ENCODE results near the gene CCK. TPM values are rescaled to one million over a fixed set of nuclear protein-coding genes. Genes with fewer than 3 reads are reported as not detected.

Gene CCK
- total and polyA plus RNA-seq, 12 donors: not detected

- H3K27ac ChIP-seq: no peak overlapping the region
- no peaks in the 10 kb centered on the region for H3K9me3 ChIP-seq
- intact Hi-C loops (cut with DNase I): loop anchor here in 1 of 10 donors (10.0 kb wide), 1 partner anchor 154 kb away; no protein-coding TSS in a partner anchor
- peaks cover 0 to 2% (median 0%) of the 10 kb centered on the region in 9 donors for H3K4me1 ChIP-seq
- no peak for DNase-seq
- no peak overlapping the region for H3K4me3 ChIP-seq
- H3K36me3 ChIP-seq: no peaks in the 10 kb centered on the region
- 38 to 44% methylated on average over 1 of the region's 1 CpG for WGBS, 2 donors
- TF ChIP-seq, protein P1, sequence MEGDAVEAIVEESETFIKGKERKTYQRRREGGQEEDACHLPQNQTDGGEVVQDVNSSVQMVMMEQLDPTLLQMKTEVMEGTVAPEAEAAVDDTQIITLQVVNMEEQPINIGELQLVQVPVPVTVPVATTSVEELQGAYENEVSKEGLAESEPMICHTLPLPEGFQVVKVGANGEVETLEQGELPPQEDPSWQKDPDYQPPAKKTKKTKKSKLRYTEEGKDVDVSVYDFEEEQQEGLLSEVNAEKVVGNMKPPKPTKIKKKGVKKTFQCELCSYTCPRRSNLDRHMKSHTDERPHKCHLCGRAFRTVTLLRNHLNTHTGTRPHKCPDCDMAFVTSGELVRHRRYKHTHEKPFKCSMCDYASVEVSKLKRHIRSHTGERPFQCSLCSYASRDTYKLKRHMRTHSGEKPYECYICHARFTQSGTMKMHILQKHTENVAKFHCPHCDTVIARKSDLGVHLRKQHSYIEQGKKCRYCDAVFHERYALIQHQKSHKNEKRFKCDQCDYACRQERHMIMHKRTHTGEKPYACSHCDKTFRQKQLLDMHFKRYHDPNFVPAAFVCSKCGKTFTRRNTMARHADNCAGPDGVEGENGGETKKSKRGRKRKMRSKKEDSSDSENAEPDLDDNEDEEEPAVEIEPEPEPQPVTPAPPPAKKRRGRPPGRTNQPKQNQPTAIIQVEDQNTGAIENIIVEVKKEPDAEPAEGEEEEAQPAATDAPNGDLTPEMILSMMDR (IDR thresholded peaks at IDR 0.05): no peak
- H3K27me3 ChIP-seq: peaks cover 2 to 57% (median 51%) of the 10 kb centered on the region in 7 donors
- ATAC-seq: no peak
Observed at GRCh38 chr3:42270561-42270960, 4.6 kb upstream of the CCK start.

DNA sequence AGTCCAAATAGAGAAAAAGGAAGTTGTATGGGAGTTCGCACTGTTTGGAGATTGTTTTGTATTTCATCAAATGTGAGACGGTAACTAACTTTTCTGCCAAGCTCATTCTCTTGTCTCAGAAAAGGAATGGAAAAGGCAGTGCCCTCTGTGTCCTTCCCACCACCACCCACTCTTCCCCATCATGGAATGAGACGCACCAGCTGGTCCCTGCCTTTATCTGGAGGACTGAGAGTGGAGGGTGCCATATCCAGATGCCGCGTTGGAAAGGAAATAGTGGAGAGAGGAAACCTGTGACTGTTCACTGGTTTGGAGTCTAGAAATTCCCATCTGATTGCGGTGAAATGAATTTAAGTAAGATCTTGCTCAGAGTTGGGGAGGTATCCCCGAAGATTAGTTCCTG, 3.7 kb upstream of the CCK start:
- H3K27ac ChIP-seq: no peak overlapping the region
- no peak overlapping the region for H3K4me3 ChIP-seq
- TF ChIP-seq, protein P1 (IDR thresholded peaks at IDR 0.05): no peak
- no peak for ATAC-seq
- no peaks in the 10 kb centered on the region for H3K36me3 ChIP-seq
- WGBS, 2 donors: 67 to 69% methylated on average over 7 of the region's 7 CpGs
- H3K9me3 ChIP-seq: no peaks in the 10 kb centered on the region
- peaks cover 0 to 11% (median 2%) of the 10 kb centered on the region in 9 donors for H3K4me1 ChIP-seq
- DNase-seq: no peak
- intact Hi-C loops (cut with DNase I): loop anchor here in 1 of 10 donors (10.0 kb wide), 1 partner anchor 155 kb away; no protein-coding TSS in a partner anchor
- H3K27me3 ChIP-seq: peaks cover 11 to 66% (median 61%) of the 10 kb centered on the region in 7 donors

DNA sequence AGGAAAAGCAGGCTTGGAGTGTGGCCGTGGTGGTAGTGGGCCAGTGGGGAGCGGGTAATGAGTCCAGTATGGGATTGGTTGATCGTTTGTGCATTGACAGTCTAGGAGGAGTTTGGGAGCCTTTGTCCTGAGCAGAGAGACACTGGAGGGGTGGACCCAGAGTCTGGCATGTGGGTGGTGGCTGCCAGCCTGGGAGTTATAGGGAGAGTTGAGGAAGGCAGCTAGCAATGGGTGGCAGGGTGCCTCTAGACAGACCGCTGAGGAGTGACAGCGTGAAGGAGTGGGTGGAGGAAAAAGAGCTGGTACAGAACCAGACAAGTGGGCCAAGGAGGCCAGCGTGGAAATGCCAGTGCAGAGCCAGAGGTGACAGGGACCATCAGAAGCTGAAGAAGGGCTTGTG, 1.9 kb upstream of the CCK start:
- no peaks in the 10 kb centered on the region for H3K36me3 ChIP-seq
- H3K4me1 ChIP-seq: peaks cover 0 to 29% (median 17%) of the 10 kb centered on the region in 9 donors
- H3K9me3 ChIP-seq: no peaks in the 10 kb centered on the region
- no peak overlapping the region for H3K4me3 ChIP-seq
- no peak overlapping the region for H3K27ac ChIP-seq
- WGBS, 2 donors: 86 to 94% methylated on average over 6 of the region's 6 CpGs
- ATAC-seq: peak in 1 of 8 donors; percentile 30
- TF ChIP-seq, protein P1 (IDR thresholded peaks at IDR 0.05): no peak
- intact Hi-C loops (cut with DNase I): no loop called here
- H3K27me3 ChIP-seq: peaks cover 17 to 83% (median 78%) of the 10 kb centered on the region in 7 donors
- DNase-seq: no peak

- 8 to 10% methylated on average over 60 of the region's 60 CpGs for WGBS, 2 donors
- Histone ChIP-seq H3K27me3 (peaks cover 17 to 95% (median 93%) of the 10 kb centered on the region in 7 donors), H3K4me1 (peaks cover 0 to 34% (median 17%) of the 10 kb centered on the region in 9 donors), H3K4me3 (no peak overlapping the region), H3K9me3 (no peaks in the 10 kb centered on the region), H3K36me3 (no peaks in the 10 kb centered on the region), H3K27ac (no peak overlapping the region)
- ATAC-seq: no peak
- no peak for DNase-seq
- TF ChIP-seq, protein P1 (IDR thresholded peaks at IDR 0.05): no peak
- intact Hi-C loops (cut with DNase I): no loop called here
Observed at GRCh38 chr3:42265059-42265991, 660 bp downstream of the CCK start.

Data from heart right ventricle (tissue), 16 donors.